ENCODE measurements around the gene WWOX. TPM values are rescaled to one million over a fixed set of nuclear protein-coding genes. Genes with fewer than 3 reads are reported as not detected.

The WWOX gene
- total RNA-seq, 2 donors from 2014 or later: 33.8 to 82.5 TPM

- no peaks in the 10 kb centered on the region for H3K9me3 ChIP-seq
- no peak for TF ChIP-seq CTCF (IDR thresholded peaks at IDR 0.05)
- ATAC-seq (ENCODE audit: insufficient number of reproducible peaks, low FRiP score, low read depth): no peak
- H3K4me1 ChIP-seq (ENCODE audit: control insufficient read depth in 1 of 2, low read depth in 2 of 2): no peaks in the 10 kb centered on the region
- H3K27ac ChIP-seq: no peak overlapping the region
- no peaks in the 10 kb centered on the region for H3K36me3 ChIP-seq
- no peak overlapping the region for H3K4me3 ChIP-seq
- DNase-seq (ENCODE audit: low spot score): no peak
- no peaks in the 10 kb centered on the region for H3K27me3 ChIP-seq (replicated peaks; ENCODE audit: insufficient read depth)
Observed at GRCh38 chr16:78829280-78829679, 729.8 kb downstream of the WWOX start.

- H3K27me3 ChIP-seq (replicated peaks; ENCODE audit: insufficient read depth): no peaks in the 10 kb centered on the region
- no peak for ATAC-seq (ENCODE audit: insufficient number of reproducible peaks, low FRiP score, low read depth)
- no peak for TF ChIP-seq CTCF (IDR thresholded peaks at IDR 0.05)
- H3K27ac ChIP-seq: no peak overlapping the region
- no peaks in the 10 kb centered on the region for H3K9me3 ChIP-seq
- DNase-seq (ENCODE audit: low spot score): no peak
- no peaks in the 10 kb centered on the region for H3K36me3 ChIP-seq
- H3K4me1 ChIP-seq (ENCODE audit: control insufficient read depth in 1 of 2, low read depth in 2 of 2): no peaks in the 10 kb centered on the region
- H3K4me3 ChIP-seq: no peak overlapping the region
Observed at GRCh38 chr16:78830599-78830998, 731.1 kb downstream of the WWOX start.

GRCh38 chr16:78832100-78832499 lies 732.6 kb downstream of the WWOX start:
- DNase-seq (ENCODE audit: low spot score) (no peak), ATAC-seq (ENCODE audit: insufficient number of reproducible peaks, low FRiP score, low read depth) (no peak)
- no peak overlapping the region for H3K27ac ChIP-seq
- H3K9me3 ChIP-seq: no peaks in the 10 kb centered on the region
- H3K27me3 ChIP-seq (replicated peaks; ENCODE audit: insufficient read depth): no peaks in the 10 kb centered on the region
- no peaks in the 10 kb centered on the region for H3K4me1 ChIP-seq (ENCODE audit: control insufficient read depth in 1 of 2, low read depth in 2 of 2)
- TF ChIP-seq CTCF (IDR thresholded peaks at IDR 0.05): no peak
- H3K4me3 ChIP-seq: no peak overlapping the region
- no peaks in the 10 kb centered on the region for H3K36me3 ChIP-seq

GRCh38 chr16:78836802-78837491 lies 737.5 kb downstream of the WWOX start:
- H3K36me3 ChIP-seq: no peaks in the 10 kb centered on the region
- no peak overlapping the region for H3K4me3 ChIP-seq
- no peaks in the 10 kb centered on the region for H3K27me3 ChIP-seq (replicated peaks; ENCODE audit: insufficient read depth)
- DNase-seq (ENCODE audit: low spot score) (no peak), ATAC-seq (ENCODE audit: insufficient number of reproducible peaks, low FRiP score, low read depth) (no peak)
- H3K27ac ChIP-seq: no peak overlapping the region
- TF ChIP-seq CTCF (IDR thresholded peaks at IDR 0.05): no peak
- H3K9me3 ChIP-seq: no peaks in the 10 kb centered on the region
- no peaks in the 10 kb centered on the region for H3K4me1 ChIP-seq (ENCODE audit: control insufficient read depth in 1 of 2, low read depth in 2 of 2)

GRCh38 chr16:78837706-78838105 lies 738.3 kb downstream of the WWOX start:
- TF ChIP-seq CTCF (IDR thresholded peaks at IDR 0.05): no peak
- Histone ChIP-seq H3K27ac (no peak overlapping the region), H3K9me3 (no peaks in the 10 kb centered on the region), H3K36me3 (no peaks in the 10 kb centered on the region), H3K27me3 (replicated peaks; ENCODE audit: insufficient read depth) (no peaks in the 10 kb centered on the region), H3K4me1 (ENCODE audit: control insufficient read depth in 1 of 2, low read depth in 2 of 2) (no peaks in the 10 kb centered on the region), H3K4me3 (no peak overlapping the region)
- no peak for DNase-seq (ENCODE audit: low spot score)
- ATAC-seq (ENCODE audit: insufficient number of reproducible peaks, low FRiP score, low read depth): no peak
